IMR-90 (cell line): ENCODE data around the gene CDC73.

Experiments
- CEBPB ChIP-seq: IDR thresholded peaks from 2 replicates; pipeline ENCODE4 v1.6.1; 2012; ENCODE audit warnings: low read depth, low read length, improper control_type of control experiment
- CTCF ChIP-seq: conservative IDR thresholded peaks from 2 replicates; pipeline ENCODE4 v1.5.1; 2012; ENCODE audit warnings: mild to moderate bottlenecking, low read depth, low read length, improper control_type of control experiment
- POLR2A ChIP-seq: IDR thresholded peaks from 2 replicates; pipeline ENCODE4 v1.6.1; 2012; ENCODE audit warnings: mild to moderate bottlenecking, low read depth, low read length
- RCOR1 ChIP-seq: IDR thresholded peaks from 2 replicates; pipeline ENCODE4 v1.6.1; 2012; ENCODE audit warnings: mild to moderate bottlenecking, low read length, improper control_type of control experiment; ENCODE audit not compliant: insufficient replicate concordance
- SMC3 ChIP-seq: fragments of 150-350 bp; IDR thresholded peaks from 2 replicates; pipeline ENCODE4 v1.6.1; 2016; ENCODE audit warnings: low read depth, mild to moderate bottlenecking, antibody characterized with exemption, low read length, moderate library complexity

- no peak for TF ChIP-seq POLR2A
- TF ChIP-seq CTCF = no peak
- TF ChIP-seq SMC3 = no peak
- no peak for TF ChIP-seq CEBPB
- TF ChIP-seq RCOR1 = no peak
Observed at GRCh38 chr1:193241132-193241827, 119.4 kb downstream of the CDC73 start.
